H9 (cell line): ENCODE measurements around the gene IQCF6. TPM values are rescaled to one million over a fixed set of nuclear protein-coding genes. Genes with fewer than 3 reads are reported as not detected.

Source experiments
- DNase-seq: peaks from one replicate; pipeline ENCODE4 v3.0.0-alpha.2; 2017
- H2AFZ ChIP-seq: one replicate; pipeline ENCODE4 v1.6.1; 2013; ENCODE audit warnings: mild to moderate bottlenecking, low read length, control low read depth, moderate library complexity
- H2AK5ac ChIP-seq: 2 replicates; pipeline ENCODE4 v1.6.1; 2013; ENCODE audit warnings: low read length, control low read depth, mixed read lengths; ENCODE audit not compliant: insufficient read length
- H2BK120ac ChIP-seq: one replicate; pipeline ENCODE4 v1.6.1; 2013; ENCODE audit warnings: low read depth, mild to moderate bottlenecking, low read length, control low read depth, inconsistent platforms; ENCODE audit not compliant: poor library complexity, severe bottlenecking
- H2BK12ac ChIP-seq: 2 replicates; pipeline ENCODE4 v1.6.1; 2013; ENCODE audit warnings: low read length, control low read depth, mixed read lengths, low read depth; ENCODE audit not compliant: insufficient read length
- H2BK15ac ChIP-seq: 2 replicates; pipeline ENCODE4 v1.6.1; 2013; ENCODE audit warnings: low read depth, low read length, control low read depth
- H2BK20ac ChIP-seq: one replicate; pipeline ENCODE4 v1.6.1; 2013; ENCODE audit warnings: low read depth, mild to moderate bottlenecking, low read length, control low read depth, inconsistent platforms; ENCODE audit not compliant: poor library complexity, severe bottlenecking
- H2BK5ac ChIP-seq: 2 replicates; pipeline ENCODE4 v1.6.1; 2013; ENCODE audit warnings: low read length, control low read depth, mixed read lengths; ENCODE audit not compliant: insufficient read length
- H3K14ac ChIP-seq: 2 replicates; pipeline ENCODE4 v1.6.1; 2013; ENCODE audit warnings: low read length, control low read depth; ENCODE audit not compliant: insufficient read depth
- H3K18ac ChIP-seq: 2 replicates; pipeline ENCODE4 v1.6.1; 2013; ENCODE audit warnings: low read depth, mild to moderate bottlenecking, mixed read lengths, low read length, control low read depth; ENCODE audit not compliant: insufficient read length
- H3K23ac ChIP-seq: 2 replicates; pipeline ENCODE4 v1.6.1; 2013; ENCODE audit warnings: low read length, control low read depth, mixed read lengths, low read depth; ENCODE audit not compliant: insufficient read length
- H3K23me2 ChIP-seq: 2 replicates; pipeline ENCODE4 v1.6.1; 2013; ENCODE audit warnings: low read depth, mild to moderate bottlenecking, mixed read lengths, low read length, control low read depth; ENCODE audit not compliant: insufficient read length, poor library complexity, severe bottlenecking
- H3K27ac ChIP-seq: 2 replicates; pipeline ENCODE4 v1.5.1; 2013; ENCODE audit warnings: low read length, control low read depth, mixed read lengths, low read depth; ENCODE audit not compliant: insufficient read length
- H3K27me3 ChIP-seq: 2 replicates; pipeline ENCODE4 v1.6.1; 2013; ENCODE audit warnings: low read length, control low read depth, inconsistent platforms; ENCODE audit not compliant: insufficient read depth
- H3K4ac ChIP-seq: 2 replicates; pipeline ENCODE4 v1.6.1; 2013; ENCODE audit warnings: low read depth, mild to moderate bottlenecking, control low read depth, inconsistent platforms, low read length, moderate library complexity
- H3K4me1 ChIP-seq: 2 replicates; pipeline ENCODE4 v1.6.1; 2013; ENCODE audit warnings: low read length, control low read depth, inconsistent platforms; ENCODE audit not compliant: insufficient read depth
- H3K4me2 ChIP-seq: 2 replicates; pipeline ENCODE4 v1.6.1; 2013; ENCODE audit warnings: low read length, control low read depth, mixed read lengths; ENCODE audit not compliant: insufficient read length, insufficient read depth
- H3K56ac ChIP-seq: 2 replicates; pipeline ENCODE4 v1.6.1; 2013; ENCODE audit warnings: low read depth, mild to moderate bottlenecking, mixed read lengths, low read length, control low read depth; ENCODE audit not compliant: insufficient read length
- H3K79me1 ChIP-seq: 2 replicates; pipeline ENCODE4 v1.6.1; 2013; ENCODE audit warnings: low read depth, mild to moderate bottlenecking, moderate library complexity, low read length, control low read depth, inconsistent platforms; ENCODE audit not compliant: insufficient read depth, poor library complexity, severe bottlenecking
- H3K79me2 ChIP-seq: 2 replicates; pipeline ENCODE4 v1.6.1; 2013; ENCODE audit warnings: low read length, control low read depth, inconsistent platforms; ENCODE audit not compliant: insufficient read depth
- H3K9ac ChIP-seq: 2 replicates; pipeline ENCODE4 v1.6.1; 2013; ENCODE audit warnings: low read length, control low read depth, mixed read lengths; ENCODE audit not compliant: insufficient read length; ENCODE audit errors: extremely low read depth
- H3K9me3 ChIP-seq: one replicate; pipeline ENCODE4 v1.6.1; 2013; ENCODE audit warnings: low read depth, low read length, inconsistent platforms; ENCODE audit not compliant: control insufficient read depth
- H3T11ph ChIP-seq: one replicate; pipeline ENCODE4 v1.6.1; 2013; ENCODE audit warnings: mild to moderate bottlenecking, low read length, control low read depth, inconsistent platforms
- H4K20me1 ChIP-seq: one replicate; pipeline ENCODE4 v1.6.1; 2013; ENCODE audit not compliant: control insufficient read depth, insufficient read length, insufficient read depth
- H4K5ac ChIP-seq: 2 replicates; pipeline ENCODE4 v1.6.1; 2013; ENCODE audit warnings: low read depth, mild to moderate bottlenecking, mixed read lengths, low read length, control low read depth; ENCODE audit not compliant: insufficient read length
- H4K8ac ChIP-seq: replicated peaks from 2 replicates; pipeline ENCODE4 v1.6.1; 2013; ENCODE audit warnings: low read length, control low read depth, mixed read lengths, low read depth; ENCODE audit not compliant: insufficient read length
- H4K91ac ChIP-seq: 2 replicates; pipeline ENCODE4 v1.6.1; 2013; ENCODE audit warnings: low read depth, mild to moderate bottlenecking, moderate library complexity, mixed read lengths, low read length, control low read depth; ENCODE audit not compliant: insufficient read length
- H3K27ac Mint-ChIP-seq, 3 experiments: 2 replicates in 2 of 3; 3 replicates in 1 of 3; pipeline ENCODE4 v1.8.0; 2020 to 2021; ENCODE audit warnings: mixed read lengths in 3 of 3, mild to moderate bottlenecking in 1 of 3, moderate library complexity in 1 of 3
- H3K27me3 Mint-ChIP-seq: 2 replicates; pipeline ENCODE4 v1.8.0; 2021; ENCODE audit warnings: low read depth, mild to moderate bottlenecking, moderate library complexity, mixed read lengths
- H3K36me3 Mint-ChIP-seq, 3 experiments: 2 replicates in 2 of 3; 3 replicates in 1 of 3; pipeline ENCODE4 v1.8.0; 2020 to 2021; ENCODE audit warnings: low read depth in 3 of 3, mixed read lengths in 3 of 3; ENCODE audit not compliant: insufficient read depth in 1 of 3
- H3K4me1 Mint-ChIP-seq, 2 experiments: 2 replicates each; pipeline ENCODE4 v1.8.0; 2020; ENCODE audit warnings: mixed read lengths in 2 of 2
- H3K4me3 Mint-ChIP-seq, 2 experiments: 2 replicates in 1 of 2; 3 replicates in 1 of 2; pipeline ENCODE4 v1.8.0; 2020 to 2021; ENCODE audit warnings: mild to moderate bottlenecking in 2 of 2, mixed read lengths in 2 of 2, moderate library complexity in 1 of 2
- H3K9me3 Mint-ChIP-seq, 2 experiments: 2 replicates in 1 of 2; 3 replicates in 1 of 2; pipeline ENCODE4 v1.8.0; 2020; ENCODE audit warnings: mild to moderate bottlenecking in 2 of 2, mixed read lengths in 2 of 2, moderate library complexity in 1 of 2
- WGBS: extraction: QIAGEN DNeasy Blood & Tissue Kit; methylation state at CpG from one replicate; pipeline ENCODE4 v1.1.7; 2013; ENCODE audit warnings: missing lambda C conversion rate, low lambda C conversion rate, mixed read lengths; ENCODE audit not compliant: insufficient read length; ENCODE audit errors: extremely low coverage; 5-methylcytosine and 5-hydroxymethylcytosine counted together
- total RNA-seq: library from RNA; stranded (reverse); gene quantifications from 2 replicates; pipeline ENCODE4 v1.2.1, GENCODE V29; 2021
- TF ChIP-seq, protein P1 (sequence below): fragments of 200-600 bp; sonication (generic); conservative IDR thresholded peaks from 3 replicates; pipeline ENCODE4 v1.8.0; 2021; ENCODE audit warnings: antibody characterized with exemption, mild to moderate bottlenecking

The IQCF6 gene
- total RNA-seq, 1 experiment from 2014 or later: not detected

- peaks cover 2% of the 10 kb centered on the region; the same call in 1 of the 2 replicates for H3K4me1 ChIP-seq
- H3K56ac ChIP-seq: no peak overlapping the region
- H3T11ph ChIP-seq: no peak overlapping the region
- no peak overlapping the region for H2BK5ac ChIP-seq
- no peak overlapping the region for H2BK120ac ChIP-seq
- H2BK20ac ChIP-seq: no peak overlapping the region
- DNase-seq: no peak
- H3K18ac ChIP-seq: no peak overlapping the region
- H3K27ac ChIP-seq: no peak overlapping the region
- peaks cover 0 to 2% of the 10 kb centered on the region in 2 experiments; a peak in 3 of 5 replicates for H3K9me3 Mint-ChIP-seq
- H3K23ac ChIP-seq: no peak overlapping the region
- no peaks in the 10 kb centered on the region; the same call in none of the 2 replicates for H3K27me3 Mint-ChIP-seq
- H3K4me2 ChIP-seq: no peak overlapping the region
- H3K14ac ChIP-seq: no peak overlapping the region
- no peak overlapping the region for H4K5ac ChIP-seq
- H2BK12ac ChIP-seq: no peak overlapping the region
- TF ChIP-seq, protein P1, sequence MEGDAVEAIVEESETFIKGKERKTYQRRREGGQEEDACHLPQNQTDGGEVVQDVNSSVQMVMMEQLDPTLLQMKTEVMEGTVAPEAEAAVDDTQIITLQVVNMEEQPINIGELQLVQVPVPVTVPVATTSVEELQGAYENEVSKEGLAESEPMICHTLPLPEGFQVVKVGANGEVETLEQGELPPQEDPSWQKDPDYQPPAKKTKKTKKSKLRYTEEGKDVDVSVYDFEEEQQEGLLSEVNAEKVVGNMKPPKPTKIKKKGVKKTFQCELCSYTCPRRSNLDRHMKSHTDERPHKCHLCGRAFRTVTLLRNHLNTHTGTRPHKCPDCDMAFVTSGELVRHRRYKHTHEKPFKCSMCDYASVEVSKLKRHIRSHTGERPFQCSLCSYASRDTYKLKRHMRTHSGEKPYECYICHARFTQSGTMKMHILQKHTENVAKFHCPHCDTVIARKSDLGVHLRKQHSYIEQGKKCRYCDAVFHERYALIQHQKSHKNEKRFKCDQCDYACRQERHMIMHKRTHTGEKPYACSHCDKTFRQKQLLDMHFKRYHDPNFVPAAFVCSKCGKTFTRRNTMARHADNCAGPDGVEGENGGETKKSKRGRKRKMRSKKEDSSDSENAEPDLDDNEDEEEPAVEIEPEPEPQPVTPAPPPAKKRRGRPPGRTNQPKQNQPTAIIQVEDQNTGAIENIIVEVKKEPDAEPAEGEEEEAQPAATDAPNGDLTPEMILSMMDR: no peak
- peaks cover 36 to 51% of the 10 kb centered on the region in 2 experiments for H3K4me1 Mint-ChIP-seq
- no peaks in the 10 kb centered on the region for H3K27me3 ChIP-seq
- H3K9ac ChIP-seq: no peak overlapping the region
- no peaks in the 10 kb centered on the region for H3K23me2 ChIP-seq
- H3K36me3 Mint-ChIP-seq: peaks cover 2 to 3% (median 2%) of the 10 kb centered on the region in 3 experiments; a peak in 3 of 7 replicates
- no peak overlapping the region for H2AK5ac ChIP-seq
- H4K20me1 ChIP-seq: no peaks in the 10 kb centered on the region
- no peaks in the 10 kb centered on the region for H3K79me1 ChIP-seq
- no peak overlapping the region for H4K8ac ChIP-seq
- no peaks in the 10 kb centered on the region for H3K9me3 ChIP-seq
- H3K79me2 ChIP-seq: no peaks in the 10 kb centered on the region
- WGBS: no CpG with 5 or more reads among the region's 7 CpGs
- H2BK15ac ChIP-seq: no peak overlapping the region
- H3K27ac Mint-ChIP-seq: no peak overlapping the region; a peak in 1 of 7 replicates
- no peak overlapping the region for H2AFZ ChIP-seq
- no peak overlapping the region for H3K4me3 Mint-ChIP-seq
- no peak overlapping the region for H3K4ac ChIP-seq
- no peak overlapping the region for H4K91ac ChIP-seq
These were observed 13.2 kb upstream of the IQCF6 start for GRCh38 chr3:51792206-51792605.
